HepG2 (cell line): ENCODE measurements around the gene INTS3. TPM values are rescaled to one million over a fixed set of nuclear protein-coding genes. Genes with fewer than 3 reads are reported as not detected.

Source experiments
- CBX2 ChIP-seq, 2 experiments: fragments of 200-600 bp in 1 of 2; sonication (generic); formaldehyde crosslinking in 1 of 2; IDR thresholded peaks; 2 replicates each; pipeline versions ENCODE4 v1.7.0 to v1.8.1; 2018 to 2022; ENCODE audit warnings: low read depth in 2 of 2, low read length in 1 of 2, mild to moderate bottlenecking in 1 of 2, missing genetic modification reagents in 1 of 2
- FOXC1 ChIP-seq: sonication (generic); formaldehyde crosslinking; IDR thresholded peaks from 2 replicates; pipeline ENCODE4 v1.8.0; 2022; ENCODE audit warnings: mild to moderate bottlenecking, missing genetic modification reagents, borderline replicate concordance
- HDAC2 ChIP-seq: sonication (generic); formaldehyde crosslinking; IDR thresholded peaks from 2 replicates; pipeline ENCODE4 v1.4.0; 2020; ENCODE audit warnings: missing genetic modification reagents
- MEF2D ChIP-seq: sonication (generic); formaldehyde crosslinking; IDR thresholded peaks from 2 replicates; pipeline ENCODE4 v1.5.1; 2020; ENCODE audit warnings: mild to moderate bottlenecking, missing genetic modification reagents
- MYPOP ChIP-seq: sonication (generic); formaldehyde crosslinking; IDR thresholded peaks from 2 replicates; pipeline ENCODE4 v1.8.1; 2023; ENCODE audit warnings: mild to moderate bottlenecking, moderate library complexity, missing genetic modification reagents
- NONO ChIP-seq, 2 experiments: fragments of 450-650 bp in 1 of 2; sonication (generic) in 1 of 2; formaldehyde crosslinking in 1 of 2; IDR thresholded peaks in 1 of 2; conservative IDR thresholded peaks in 1 of 2; 2 replicates each; pipeline versions ENCODE4 v1.6.1 to v1.8.0; 2017 to 2022; ENCODE audit warnings: mild to moderate bottlenecking in 1 of 2, missing genetic modification reagents in 1 of 2, moderate library complexity in 1 of 2
- RBM22 ChIP-seq: fragments of 200-400 bp; formaldehyde crosslinking; optimal IDR thresholded peaks from 2 replicates; pipeline ENCODE3; 2017; ENCODE audit warnings: mild to moderate bottlenecking, low read length, moderate library complexity
- SMAD9 ChIP-seq: sonication (generic); formaldehyde crosslinking; IDR thresholded peaks from 2 replicates; pipeline ENCODE4 v1.5.1; 2020; ENCODE audit warnings: mild to moderate bottlenecking, missing genetic modification reagents
- SP1 ChIP-seq, 2 experiments: fragments of 450-650 bp in 1 of 2; sonication (generic) in 1 of 2; formaldehyde crosslinking in 1 of 2; IDR thresholded peaks; 2 replicates each; pipeline versions ENCODE4 v1.4.0 to v1.6.1; 2016 to 2020; ENCODE audit warnings: missing genetic modification reagents in 1 of 2
- UBTF ChIP-seq: sonication (generic); formaldehyde crosslinking; IDR thresholded peaks from 2 replicates; pipeline ENCODE4 v1.4.0; 2020; ENCODE audit warnings: mild to moderate bottlenecking, missing genetic modification reagents
- ZNF253 ChIP-seq: sonication (generic); formaldehyde crosslinking; IDR thresholded peaks from 2 replicates; pipeline ENCODE4 v1.8.0; 2022; ENCODE audit warnings: mild to moderate bottlenecking, missing genetic modification reagents, borderline replicate concordance
- ZNF275 ChIP-seq: sonication (generic); formaldehyde crosslinking; IDR thresholded peaks from 2 replicates; pipeline ENCODE4 v1.8.0; 2022; ENCODE audit warnings: missing genetic modification reagents, mild to moderate bottlenecking, inconsistent platforms, borderline replicate concordance
- ZNF724P ChIP-seq: sonication (generic); formaldehyde crosslinking; IDR thresholded peaks from 2 replicates; pipeline ENCODE4 v1.8.0; 2022; ENCODE audit warnings: missing genetic modification reagents, borderline replicate concordance
- polyA plus RNA-seq, 8 experiments: library from polyadenylated mRNA; depleted of rRNA in 3 of 8; stranded (reverse) in 7 of 8; unstranded in 1 of 8; fragments of >200 nt; fragmentation: Illumina TruSeq in 4 of 8; extraction: Trizol in 4 of 8; gene quantifications; 2 replicates each; pipeline versions ENCODE4 v1.2.1 to v1.2.3, GENCODE V29; 2011 to 2016; ENCODE audit warnings: low read depth in 4 of 8, missing spikeins in 1 of 8, mixed read lengths in 1 of 8; ENCODE audit not compliant: insufficient read depth in 1 of 8
- total RNA-seq, 5 experiments: library from RNA; depleted of rRNA; stranded (reverse); fragments of >200 nt; fragmentation: Illumina TruSeq; extraction: Trizol; gene quantifications; 2 replicates each; pipeline ENCODE4 v1.2.3, GENCODE V29; 2016; ENCODE audit warnings: low read depth in 1 of 5
- TF ChIP-seq, protein P1 (sequence below): sonication (generic); formaldehyde crosslinking; IDR thresholded peaks from 2 replicates; pipeline ENCODE4 v1.8.1; 2023; ENCODE audit warnings: mild to moderate bottlenecking, missing genetic modification reagents
- TF ChIP-seq, protein P2 (sequence below): IDR thresholded peaks from 2 replicates; pipeline ENCODE4 v1.6.1; 2016; ENCODE audit warnings: missing compliant biosample characterization, missing genetic modification reagents, borderline replicate concordance

INTS3 gene
- total and polyA plus RNA-seq, 2 of the 13 experiments (the other 11 are each of a cell fraction or from before 2014, with no cell fraction given) = 17.2 to 27.2 TPM

DNA sequence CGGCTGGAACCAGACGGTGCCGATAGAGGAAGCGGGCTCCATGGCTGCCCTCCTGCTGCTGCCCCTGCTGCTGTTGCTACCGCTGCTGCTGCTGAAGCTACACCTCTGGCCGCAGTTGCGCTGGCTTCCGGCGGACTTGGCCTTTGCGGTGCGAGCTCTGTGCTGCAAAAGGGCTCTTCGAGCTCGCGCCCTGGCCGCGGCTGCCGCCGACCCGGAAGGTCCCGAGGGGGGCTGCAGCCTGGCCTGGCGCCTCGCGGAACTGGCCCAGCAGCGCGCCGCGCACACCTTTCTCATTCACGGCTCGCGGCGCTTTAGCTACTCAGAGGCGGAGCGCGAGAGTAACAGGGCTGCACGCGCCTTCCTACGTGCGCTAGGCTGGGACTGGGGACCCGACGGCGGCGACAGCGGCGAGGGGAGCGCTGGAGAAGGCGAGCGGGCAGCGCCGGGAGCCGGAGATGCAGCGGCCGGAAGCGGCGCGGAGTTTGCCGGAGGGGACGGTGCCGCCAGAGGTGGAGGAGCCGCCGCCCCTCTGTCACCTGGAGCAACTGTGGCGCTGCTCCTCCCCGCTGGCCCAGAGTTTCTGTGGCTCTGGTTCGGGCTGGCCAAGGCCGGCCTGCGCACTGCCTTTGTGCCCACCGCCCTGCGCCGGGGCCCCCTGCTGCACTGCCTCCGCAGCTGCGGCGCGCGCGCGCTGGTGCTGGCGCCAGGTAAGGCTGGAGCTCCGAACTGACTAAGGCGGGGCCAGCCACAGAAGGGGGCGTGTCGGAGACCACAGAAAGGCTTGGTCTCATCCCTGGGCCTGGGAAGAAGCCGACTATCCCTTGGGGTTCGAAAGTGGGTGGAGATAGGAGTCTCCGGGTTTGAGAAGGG is 47.8 kb downstream of the INTS3 start (continued):
- TF ChIP-seq, protein P1, sequence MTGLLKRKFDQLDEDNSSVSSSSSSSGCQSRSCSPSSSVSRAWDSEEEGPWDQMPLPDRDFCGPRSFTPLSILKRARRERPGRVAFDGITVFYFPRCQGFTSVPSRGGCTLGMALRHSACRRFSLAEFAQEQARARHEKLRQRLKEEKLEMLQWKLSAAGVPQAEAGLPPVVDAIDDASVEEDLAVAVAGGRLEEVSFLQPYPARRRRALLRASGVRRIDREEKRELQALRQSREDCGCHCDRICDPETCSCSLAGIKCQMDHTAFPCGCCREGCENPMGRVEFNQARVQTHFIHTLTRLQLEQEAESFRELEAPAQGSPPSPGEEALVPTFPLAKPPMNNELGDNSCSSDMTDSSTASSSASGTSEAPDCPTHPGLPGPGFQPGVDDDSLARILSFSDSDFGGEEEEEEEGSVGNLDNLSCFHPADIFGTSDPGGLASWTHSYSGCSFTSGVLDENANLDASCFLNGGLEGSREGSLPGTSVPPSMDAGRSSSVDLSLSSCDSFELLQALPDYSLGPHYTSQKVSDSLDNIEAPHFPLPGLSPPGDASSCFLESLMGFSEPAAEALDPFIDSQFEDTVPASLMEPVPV = no peak
- TF ChIP-seq ZNF724P (CRISPR knock-in tag) (0 out of 2 replicates have a peak, but pooled peaks have one; percentile 45), NONO (IDR thresholded peaks at IDR 0.05) (no peak), NONO (CRISPR knock-in tag; conservative IDR thresholded peaks at IDR 0.05) (peak; percentile 65; the same call in 1 of the 2 replicates), SP1 (IDR thresholded peaks at IDR 0.05) (no peak), SP1 (CRISPR knock-in tag; IDR thresholded peaks at IDR 0.05) (peak; percentile 33; the same call in 1 of the 2 replicates), HDAC2 (CRISPR knock-in tag) (peak; percentile 29; the same call in 1 of the 2 replicates), MYPOP (CRISPR knock-in tag) (peak; percentile 91), UBTF (CRISPR knock-in tag) (peak; percentile 89), FOXC1 (CRISPR knock-in tag) (peak; percentile 64; the same call in 1 of the 2 replicates), RBM22 (no peak), MEF2D (CRISPR knock-in tag) (no peak), SMAD9 (no peak), ZNF275 (CRISPR knock-in tag) (peak; percentile 55; the same call in 1 of the 2 replicates), ZNF253 (0 out of 2 replicates have a peak, but pooled peaks have one; percentile 13), CBX2 (IDR thresholded peaks at IDR 0.05; ENCODE audit: low read depth, low read length) (no peak), CBX2 (CRISPR knock-in tag; IDR thresholded peaks at IDR 0.05; ENCODE audit: low read depth) (0 out of 2 replicates have a peak, but pooled peaks have one; percentile 60)
- TF ChIP-seq, protein P2, sequence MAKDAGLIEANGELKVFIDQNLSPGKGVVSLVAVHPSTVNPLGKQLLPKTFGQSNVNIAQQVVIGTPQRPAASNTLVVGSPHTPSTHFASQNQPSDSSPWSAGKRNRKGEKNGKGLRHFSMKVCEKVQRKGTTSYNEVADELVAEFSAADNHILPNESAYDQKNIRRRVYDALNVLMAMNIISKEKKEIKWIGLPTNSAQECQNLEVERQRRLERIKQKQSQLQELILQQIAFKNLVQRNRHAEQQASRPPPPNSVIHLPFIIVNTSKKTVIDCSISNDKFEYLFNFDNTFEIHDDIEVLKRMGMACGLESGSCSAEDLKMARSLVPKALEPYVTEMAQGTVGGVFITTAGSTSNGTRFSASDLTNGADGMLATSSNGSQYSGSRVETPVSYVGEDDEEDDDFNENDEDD (CRISPR knock-in tag) = peak; percentile 10; the same call in 1 of the 2 replicates
